ENCODE measurements around the gene NEMP2. TPM values are rescaled to one million over a fixed set of nuclear protein-coding genes. Genes with fewer than 3 reads are reported as not detected.

NEMP2 gene
- total and polyA plus RNA-seq, 8 donors, result 8.1 to 22.8 (median 14.0) TPM

DNA sequence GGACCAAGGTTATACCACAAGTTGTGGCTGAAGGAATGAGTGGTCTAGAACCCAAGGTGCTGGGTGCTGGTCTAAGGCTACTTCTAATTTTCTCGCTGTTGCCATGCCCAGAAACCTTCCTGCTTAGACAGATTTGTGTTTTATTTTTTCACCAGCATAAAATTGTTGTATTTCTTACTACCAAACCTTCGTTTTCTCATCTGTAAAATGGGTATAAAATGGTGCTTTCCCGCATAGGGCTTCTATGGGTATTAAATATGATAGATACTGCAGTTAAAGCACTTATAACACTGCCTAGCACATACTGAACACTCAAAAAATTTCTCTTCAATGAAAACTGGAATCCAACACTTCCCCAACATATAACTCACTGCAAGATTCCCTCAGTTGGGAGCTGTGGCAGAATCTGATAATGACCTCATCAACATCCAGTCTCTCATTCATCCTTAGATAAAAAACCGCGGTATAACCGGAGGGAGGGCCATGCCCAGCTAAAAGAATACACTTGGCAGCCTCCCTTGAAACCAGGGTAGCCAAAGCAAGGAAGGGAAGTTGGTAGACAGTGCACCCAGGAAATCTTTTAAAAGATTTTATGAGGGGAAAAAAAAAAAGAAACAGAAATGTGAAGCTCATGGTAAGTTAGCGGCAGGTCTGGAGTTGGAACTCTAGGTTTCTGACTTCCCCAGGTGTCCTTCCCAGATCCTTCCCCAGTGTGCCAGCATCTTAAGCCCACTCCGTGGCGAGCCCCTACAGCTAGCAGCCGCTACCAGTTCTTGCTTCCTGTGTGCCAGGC lies 1.2 kb downstream of the NEMP2 start:
- Histone ChIP-seq H3K4me3 (peak overlapping the region; percentile 69 to 80), H3K27me3 (no peaks in the 10 kb centered on the region), H3K9me3 (peaks cover 0 to 9% of the 10 kb centered on the region in 2 donors), H3K36me3 (no peaks in the 10 kb centered on the region), H3K27ac (peak overlapping the region; percentile 94 to 95), H3K4me1 (peaks cover 5 to 48% of the 10 kb centered on the region in 2 donors)
- TF ChIP-seq, protein P1, sequence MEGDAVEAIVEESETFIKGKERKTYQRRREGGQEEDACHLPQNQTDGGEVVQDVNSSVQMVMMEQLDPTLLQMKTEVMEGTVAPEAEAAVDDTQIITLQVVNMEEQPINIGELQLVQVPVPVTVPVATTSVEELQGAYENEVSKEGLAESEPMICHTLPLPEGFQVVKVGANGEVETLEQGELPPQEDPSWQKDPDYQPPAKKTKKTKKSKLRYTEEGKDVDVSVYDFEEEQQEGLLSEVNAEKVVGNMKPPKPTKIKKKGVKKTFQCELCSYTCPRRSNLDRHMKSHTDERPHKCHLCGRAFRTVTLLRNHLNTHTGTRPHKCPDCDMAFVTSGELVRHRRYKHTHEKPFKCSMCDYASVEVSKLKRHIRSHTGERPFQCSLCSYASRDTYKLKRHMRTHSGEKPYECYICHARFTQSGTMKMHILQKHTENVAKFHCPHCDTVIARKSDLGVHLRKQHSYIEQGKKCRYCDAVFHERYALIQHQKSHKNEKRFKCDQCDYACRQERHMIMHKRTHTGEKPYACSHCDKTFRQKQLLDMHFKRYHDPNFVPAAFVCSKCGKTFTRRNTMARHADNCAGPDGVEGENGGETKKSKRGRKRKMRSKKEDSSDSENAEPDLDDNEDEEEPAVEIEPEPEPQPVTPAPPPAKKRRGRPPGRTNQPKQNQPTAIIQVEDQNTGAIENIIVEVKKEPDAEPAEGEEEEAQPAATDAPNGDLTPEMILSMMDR (IDR thresholded peaks at IDR 0.05), result no peak
- ATAC-seq (no peak), DNase-seq (peak in 1 of 4 donors; percentile 72)
- intact Hi-C loops (cut with DNase I), result no loop called here

DNA sequence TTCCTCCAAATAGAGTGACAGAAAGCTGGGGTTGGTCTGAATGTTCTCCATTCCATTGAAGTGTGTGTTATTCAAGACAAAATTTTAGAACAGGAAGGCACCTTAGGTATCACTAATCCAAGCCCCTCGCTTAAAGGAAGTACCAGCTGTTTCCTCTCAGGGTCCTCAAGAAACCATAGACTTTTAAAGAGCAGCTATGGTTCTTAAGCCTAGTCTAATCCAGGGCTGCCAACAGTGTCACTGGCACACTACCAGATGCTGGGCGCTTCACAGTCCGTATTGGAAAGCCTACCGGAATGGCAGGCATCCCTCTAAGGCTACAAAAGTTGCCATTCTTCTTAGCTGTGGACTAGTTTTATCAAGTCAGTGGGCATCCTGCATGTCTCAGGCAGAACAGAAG lies 1.9 kb downstream of the NEMP2 start:
- Histone ChIP-seq H3K27ac (no peak overlapping the region), H3K36me3 (no peaks in the 10 kb centered on the region), H3K9me3 (peaks cover 0 to 2% of the 10 kb centered on the region in 2 donors), H3K27me3 (no peaks in the 10 kb centered on the region), H3K4me1 (peaks cover 5 to 55% of the 10 kb centered on the region in 2 donors), H3K4me3 (no peak overlapping the region)
- ATAC-seq (no peak), DNase-seq (no peak)
- TF ChIP-seq, protein P1 (IDR thresholded peaks at IDR 0.05), result no peak
- intact Hi-C loops (cut with DNase I), result no loop called here

DNA sequence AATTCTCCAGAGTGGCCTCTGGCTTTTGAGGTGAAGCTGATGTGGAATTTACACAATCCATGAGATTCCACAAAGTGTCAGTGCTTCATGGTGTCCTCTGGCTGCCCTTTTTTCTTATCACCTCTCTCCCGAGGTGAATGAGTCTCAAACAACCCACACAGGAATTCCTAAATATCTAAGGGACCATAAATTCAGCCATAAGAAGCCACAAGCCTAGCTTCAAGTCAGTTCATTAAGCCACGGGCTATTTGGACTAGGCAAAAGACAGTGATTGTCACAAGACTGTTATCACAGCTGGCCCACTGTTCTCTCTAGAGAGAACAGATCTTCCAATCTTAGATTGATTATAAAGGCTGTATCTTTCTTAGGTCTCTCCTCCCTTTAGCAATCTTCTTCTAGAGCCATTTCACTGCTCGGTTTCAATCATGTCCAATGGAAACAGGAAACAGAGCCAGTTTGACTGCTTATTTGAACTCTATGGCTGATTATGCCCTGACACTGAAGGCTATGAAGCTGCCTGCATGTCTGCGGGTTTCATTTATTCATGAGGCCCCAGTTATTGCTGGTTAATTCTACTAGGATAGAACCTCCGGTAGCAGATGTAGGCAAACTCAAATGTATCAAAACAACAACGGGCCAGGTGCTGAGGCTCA lies 4.1 kb downstream of the NEMP2 start:
- H3K36me3 ChIP-seq, result no peaks in the 10 kb centered on the region
- peaks cover 5 to 60% of the 10 kb centered on the region in 2 donors for H3K4me1 ChIP-seq
- no peak overlapping the region for H3K4me3 ChIP-seq
- intact Hi-C loops (cut with DNase I), result no loop called here
- peak overlapping the region in 1 of 2 donors; percentile 37 for H3K27ac ChIP-seq
- H3K9me3 ChIP-seq, result no peaks in the 10 kb centered on the region
- no peak for ATAC-seq
- no peak for DNase-seq
- no peaks in the 10 kb centered on the region for H3K27me3 ChIP-seq
- TF ChIP-seq, protein P1 (IDR thresholded peaks at IDR 0.05), result no peak

DNA sequence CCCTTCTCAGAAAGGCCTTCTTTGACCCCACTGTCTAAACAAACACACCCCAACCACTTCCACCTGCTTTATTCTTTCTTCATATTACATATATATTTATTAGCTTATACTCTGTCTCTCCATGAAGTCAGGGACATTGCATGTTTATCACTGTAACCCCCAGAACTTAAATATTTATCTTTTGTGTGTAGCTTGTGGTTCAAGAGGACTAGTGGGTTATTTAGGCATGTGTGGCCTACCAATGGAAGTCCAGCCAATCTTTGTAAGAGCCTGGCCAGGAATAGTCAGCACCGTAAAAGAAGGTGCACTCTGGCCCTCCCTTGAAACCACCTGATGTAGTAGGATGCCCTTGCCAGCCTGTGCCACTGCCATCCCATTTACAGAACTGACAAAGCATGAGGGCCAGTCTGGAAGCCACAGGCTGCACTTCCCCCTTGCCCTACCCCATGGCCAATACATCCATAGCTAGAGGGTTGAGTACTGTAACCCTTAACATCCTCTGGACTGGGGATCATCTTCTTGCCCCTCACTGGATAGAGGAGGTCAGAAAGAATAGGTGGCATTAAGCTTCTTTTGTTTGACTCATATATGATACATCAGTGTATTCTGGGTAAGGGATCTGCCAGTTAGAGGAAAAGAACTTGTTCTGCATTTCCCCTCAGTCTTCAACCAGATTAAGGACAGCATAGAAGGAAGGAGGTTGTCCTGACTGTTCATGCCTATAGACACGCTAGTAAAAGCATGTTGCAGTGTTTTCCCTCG lies 4.9 kb downstream of the NEMP2 start:
- peak overlapping the region in 1 of 2 donors; percentile 37 for H3K27ac ChIP-seq
- TF ChIP-seq, protein P1 (IDR thresholded peaks at IDR 0.05), result no peak

More for the DNA sequence above, 4.9 kb downstream of the NEMP2 start:
- Histone ChIP-seq H3K4me1 (peaks cover 5 to 57% of the 10 kb centered on the region in 2 donors), H3K9me3 (no peaks in the 10 kb centered on the region), H3K27me3 (no peaks in the 10 kb centered on the region), H3K4me3 (no peak overlapping the region), H3K36me3 (no peaks in the 10 kb centered on the region)
- intact Hi-C loops (cut with DNase I), result no loop called here
- no peak for ATAC-seq
- no peak for DNase-seq

Measured in left lung (tissue), 10 donors.